ENCODE data around the gene TSPAN18. TPM values are rescaled to one million over a fixed set of nuclear protein-coding genes. Genes with fewer than 3 reads are reported as not detected.

TSPAN18 gene
- total RNA-seq, 2 experiments from 2014 or later, result not detected

GRCh38 chr11:44923115-44923514 lies 196.4 kb downstream of the TSPAN18 start:
- Histone ChIP-seq H3K4me3 (ENCODE audit: low read depth, low read length, poor library complexity, severe bottlenecking) (no peak overlapping the region), H3K9me3 (ENCODE audit: low read length) (no peaks in the 10 kb centered on the region), H4K20me1 (ENCODE audit: insufficient read depth, low read length) (no peaks in the 10 kb centered on the region), H3K9me2 (ENCODE audit: insufficient read depth, low read length) (no peaks in the 10 kb centered on the region), H3K4me2 (ENCODE audit: low read length) (no peak overlapping the region), H2AFZ (ENCODE audit: low read length) (no peak overlapping the region), H3K36me3 (ENCODE audit: insufficient read depth, low read length) (no peaks in the 10 kb centered on the region), H3K27ac (ENCODE audit: low read depth, low read length, poor library complexity, severe bottlenecking) (no peak overlapping the region), H3K4me1 (ENCODE audit: insufficient read depth, low read length, poor library complexity, severe bottlenecking) (no peaks in the 10 kb centered on the region), H3K79me2 (ENCODE audit: insufficient read depth, low read depth, low read length) (no peaks in the 10 kb centered on the region)
- no peak for TF ChIP-seq EZH2phosphoT487 (IDR thresholded peaks at IDR 0.05; ENCODE audit: borderline replicate concordance, low read depth, low read length)
- no peak for TF ChIP-seq CTCF (conservative IDR thresholded peaks at IDR 0.05; ENCODE audit: low read length)
- intact Hi-C loops (cut with micrococcal nuclease; ENCODE audit: unreplicated experiment), result no loop called here
- DNase-seq (ENCODE audit: low spot score), result no peak
- ChIA-PET CTCF (ENCODE audit: unreplicated experiment) (interaction anchor here (1.3 kb wide), 1 partner anchor 181 kb away, joined by 3 read pairs; no protein-coding TSS in a partner anchor), POLR2A (no interaction called here)
- BruUV-seq (replicated peaks), result no TSS peak

- no TSS peak for BruUV-seq (replicated peaks)
- Histone ChIP-seq H3K36me3 (ENCODE audit: insufficient read depth, low read length) (no peaks in the 10 kb centered on the region), H2AFZ (ENCODE audit: low read length) (no peak overlapping the region), H3K79me2 (ENCODE audit: insufficient read depth, low read depth, low read length) (no peaks in the 10 kb centered on the region), H3K9me3 (ENCODE audit: low read length) (no peaks in the 10 kb centered on the region), H4K20me1 (ENCODE audit: insufficient read depth, low read length) (no peaks in the 10 kb centered on the region), H3K27ac (ENCODE audit: low read depth, low read length, poor library complexity, severe bottlenecking) (no peak overlapping the region), H3K4me1 (ENCODE audit: insufficient read depth, low read length, poor library complexity, severe bottlenecking) (no peaks in the 10 kb centered on the region), H3K4me3 (ENCODE audit: low read depth, low read length, poor library complexity, severe bottlenecking) (no peak overlapping the region), H3K9me2 (ENCODE audit: insufficient read depth, low read length) (no peaks in the 10 kb centered on the region), H3K4me2 (ENCODE audit: low read length) (no peak overlapping the region)
- ChIA-PET CTCF (ENCODE audit: unreplicated experiment) (interaction anchor here (1.3 kb wide), 1 partner anchor 180 kb away, joined by 3 read pairs; no protein-coding TSS in a partner anchor), POLR2A (no interaction called here)
- no peak for TF ChIP-seq EZH2phosphoT487 (IDR thresholded peaks at IDR 0.05; ENCODE audit: borderline replicate concordance, low read depth, low read length)
- no peak for TF ChIP-seq CTCF (conservative IDR thresholded peaks at IDR 0.05; ENCODE audit: low read length)
- intact Hi-C loops (cut with micrococcal nuclease; ENCODE audit: unreplicated experiment), result no loop called here
- DNase-seq (ENCODE audit: low spot score), result no peak
These were observed 197.0 kb downstream of the TSPAN18 start for GRCh38 chr11:44923806-44924205.

GRCh38 chr11:44926036-44926435 lies 199.3 kb downstream of the TSPAN18 start:
- Histone ChIP-seq H3K4me1 (ENCODE audit: insufficient read depth, low read length, poor library complexity, severe bottlenecking) (no peaks in the 10 kb centered on the region), H3K27ac (ENCODE audit: low read depth, low read length, poor library complexity, severe bottlenecking) (no peak overlapping the region), H3K4me3 (ENCODE audit: low read depth, low read length, poor library complexity, severe bottlenecking) (no peak overlapping the region), H2AFZ (ENCODE audit: low read length) (no peak overlapping the region), H3K9me3 (ENCODE audit: low read length) (no peaks in the 10 kb centered on the region), H3K79me2 (ENCODE audit: insufficient read depth, low read depth, low read length) (no peaks in the 10 kb centered on the region), H3K36me3 (ENCODE audit: insufficient read depth, low read length) (no peaks in the 10 kb centered on the region), H4K20me1 (ENCODE audit: insufficient read depth, low read length) (no peaks in the 10 kb centered on the region), H3K4me2 (ENCODE audit: low read length) (no peak overlapping the region), H3K9me2 (ENCODE audit: insufficient read depth, low read length) (no peaks in the 10 kb centered on the region)
- intact Hi-C loops (cut with micrococcal nuclease; ENCODE audit: unreplicated experiment), result loop anchor here (5.0 kb wide), 1 partner anchor 411 kb away; no protein-coding TSS in a partner anchor
- no peak for TF ChIP-seq EZH2phosphoT487 (IDR thresholded peaks at IDR 0.05; ENCODE audit: borderline replicate concordance, low read depth, low read length)
- TF ChIP-seq CTCF (conservative IDR thresholded peaks at IDR 0.05; ENCODE audit: low read length), result no peak
- POLR2A ChIA-PET, result no interaction called here
- DNase-seq (ENCODE audit: low spot score), result no peak
- CTCF ChIA-PET (ENCODE audit: unreplicated experiment), result interaction anchor here (2.9 kb wide), 1 partner anchor 15 kb away, joined by 7 read pairs; no protein-coding TSS in a partner anchor
- no TSS peak for BruUV-seq (replicated peaks)
